Measurements from ENCODE around the gene LDLRAD3. TPM values are rescaled to one million over a fixed set of nuclear protein-coding genes. Genes with fewer than 3 reads are reported as not detected.

The LDLRAD3 gene
- total and polyA plus RNA-seq, 7 donors, result 5.9 to 20.7 (median 12.1) TPM

GRCh38 chr11:36069576-36070212 is 125.8 kb downstream of the LDLRAD3 start:
- Histone ChIP-seq H3K27me3 (ENCODE audit: insufficient read depth in 3 of 3, low read length in 2 of 3) (no peaks in the 10 kb centered on the region), H3K9me3 (peaks cover 8% of the 10 kb centered on the region), H3K4me3 (no peak overlapping the region), H3K27ac (no peak overlapping the region), H3K4me1 (peaks cover 23% of the 10 kb centered on the region), H3K36me3 (ENCODE audit: insufficient read depth in 1 of 2, low read depth in 1 of 2) (no peaks in the 10 kb centered on the region)
- intact Hi-C loops (cut with DNase I), result loop anchor here in 1 of 2 donors (5.0 to 10.0 kb wide), 2 partner anchors 125 to 247 kb away; partner anchors contain the start of gene LDLRAD3
- DNase-seq (no peak), ATAC-seq (no peak)
- TF ChIP-seq, protein P1, sequence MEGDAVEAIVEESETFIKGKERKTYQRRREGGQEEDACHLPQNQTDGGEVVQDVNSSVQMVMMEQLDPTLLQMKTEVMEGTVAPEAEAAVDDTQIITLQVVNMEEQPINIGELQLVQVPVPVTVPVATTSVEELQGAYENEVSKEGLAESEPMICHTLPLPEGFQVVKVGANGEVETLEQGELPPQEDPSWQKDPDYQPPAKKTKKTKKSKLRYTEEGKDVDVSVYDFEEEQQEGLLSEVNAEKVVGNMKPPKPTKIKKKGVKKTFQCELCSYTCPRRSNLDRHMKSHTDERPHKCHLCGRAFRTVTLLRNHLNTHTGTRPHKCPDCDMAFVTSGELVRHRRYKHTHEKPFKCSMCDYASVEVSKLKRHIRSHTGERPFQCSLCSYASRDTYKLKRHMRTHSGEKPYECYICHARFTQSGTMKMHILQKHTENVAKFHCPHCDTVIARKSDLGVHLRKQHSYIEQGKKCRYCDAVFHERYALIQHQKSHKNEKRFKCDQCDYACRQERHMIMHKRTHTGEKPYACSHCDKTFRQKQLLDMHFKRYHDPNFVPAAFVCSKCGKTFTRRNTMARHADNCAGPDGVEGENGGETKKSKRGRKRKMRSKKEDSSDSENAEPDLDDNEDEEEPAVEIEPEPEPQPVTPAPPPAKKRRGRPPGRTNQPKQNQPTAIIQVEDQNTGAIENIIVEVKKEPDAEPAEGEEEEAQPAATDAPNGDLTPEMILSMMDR (IDR thresholded peaks at IDR 0.05), result peak; percentile 20
- WGBS, 3 donors, result 74 to 85% (median 83%) methylated on average over 10 of the region's 10 CpGs

- H3K27ac ChIP-seq, result no peak overlapping the region
- no peak for DNase-seq
- H3K36me3 ChIP-seq (ENCODE audit: insufficient read depth in 1 of 2, low read depth in 1 of 2), result no peaks in the 10 kb centered on the region
- WGBS, 3 donors, result 76 to 77% (median 77%) methylated on average over 5 of the region's 5 CpGs
- peaks cover 8% of the 10 kb centered on the region for H3K9me3 ChIP-seq
- H3K4me1 ChIP-seq, result peaks cover 30% of the 10 kb centered on the region
- no peaks in the 10 kb centered on the region for H3K27me3 ChIP-seq (ENCODE audit: insufficient read depth in 3 of 3, low read length in 2 of 3)
- TF ChIP-seq, protein P1 (IDR thresholded peaks at IDR 0.05), result no peak
- no peak for ATAC-seq
- intact Hi-C loops (cut with DNase I), result loop anchor here in 1 of 2 donors (5.0 to 10.0 kb wide), 2 partner anchors 126 to 248 kb away; partner anchors contain the start of gene LDLRAD3
- H3K4me3 ChIP-seq, result no peak overlapping the region
These were observed 126.5 kb downstream of the LDLRAD3 start for GRCh38 chr11:36070213-36070953.

DNA sequence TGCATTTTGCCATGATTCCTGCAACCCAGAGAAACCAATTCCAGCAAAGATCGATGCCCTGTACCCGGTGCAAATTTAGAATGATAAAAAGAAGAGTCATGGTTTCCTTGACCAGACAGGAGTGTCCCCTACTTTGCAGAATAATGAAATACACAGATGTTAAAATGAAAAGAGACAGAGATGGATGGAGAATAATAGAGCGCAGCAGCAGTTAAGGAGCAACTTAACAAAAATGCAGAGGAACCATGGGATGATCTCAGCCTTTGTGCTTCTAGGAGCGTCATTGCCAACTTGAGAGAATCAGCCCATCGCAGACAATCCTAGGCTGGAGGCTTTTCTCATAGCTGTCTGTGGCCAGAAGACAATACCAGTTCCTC is 127.1 kb downstream of the LDLRAD3 start:
- no peak for ATAC-seq
- Histone ChIP-seq H3K4me1 (peaks cover 34% of the 10 kb centered on the region), H3K9me3 (peaks cover 8% of the 10 kb centered on the region), H3K27ac (no peak overlapping the region), H3K4me3 (no peak overlapping the region), H3K36me3 (ENCODE audit: insufficient read depth in 1 of 2, low read depth in 1 of 2) (no peaks in the 10 kb centered on the region), H3K27me3 (ENCODE audit: insufficient read depth in 3 of 3, low read length in 2 of 3) (no peaks in the 10 kb centered on the region)
- no peak for DNase-seq
- intact Hi-C loops (cut with DNase I), result loop anchor here in 1 of 2 donors (5.0 to 10.0 kb wide), 2 partner anchors 126 to 249 kb away; partner anchors contain the start of gene LDLRAD3
- WGBS, 3 donors, result 78 to 95% (median 92%) methylated on average over 5 of the region's 5 CpGs
- TF ChIP-seq, protein P1 (IDR thresholded peaks at IDR 0.05), result no peak

DNA sequence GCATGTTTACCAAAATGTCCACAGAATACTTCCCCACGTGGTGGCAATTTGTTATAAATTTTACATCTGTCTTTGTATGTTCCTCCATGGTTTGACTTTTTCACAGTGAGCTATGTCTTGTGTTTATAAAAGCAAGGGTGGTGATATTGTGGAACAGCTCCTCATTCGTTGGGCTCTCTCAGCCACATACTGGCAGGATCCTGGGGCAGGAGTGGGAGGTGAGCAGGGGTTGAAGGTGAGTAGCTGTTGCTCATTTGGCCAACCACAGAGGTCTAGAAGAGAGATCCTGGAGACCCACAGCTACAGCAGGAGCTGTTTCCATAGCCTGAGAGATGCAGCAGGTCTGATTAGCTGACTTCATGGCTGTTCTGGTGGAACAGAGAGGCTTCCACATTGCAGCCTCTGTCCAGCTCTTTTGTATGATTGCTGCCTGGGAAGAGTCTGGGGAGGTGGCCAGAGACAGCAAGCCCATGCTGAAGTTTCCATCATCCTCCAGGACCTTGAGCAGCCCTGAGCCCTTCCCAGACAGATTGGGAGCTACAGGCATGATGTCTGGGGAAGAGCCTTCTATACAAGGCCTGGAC is 128.1 kb downstream of the LDLRAD3 start:
- TF ChIP-seq, protein P1 (IDR thresholded peaks at IDR 0.05), result no peak
- no peak for ATAC-seq
- Histone ChIP-seq H3K4me1 (peaks cover 34% of the 10 kb centered on the region), H3K27me3 (ENCODE audit: insufficient read depth in 3 of 3, low read length in 2 of 3) (no peaks in the 10 kb centered on the region), H3K9me3 (peaks cover 3% of the 10 kb centered on the region), H3K4me3 (no peak overlapping the region), H3K36me3 (ENCODE audit: insufficient read depth in 1 of 2, low read depth in 1 of 2) (no peaks in the 10 kb centered on the region), H3K27ac (no peak overlapping the region)
- 85 to 91% (median 88%) methylated on average over 2 of the region's 2 CpGs for whole genome bisulfite sequencing, 3 donors
- DNase-seq, result no peak
- intact Hi-C loops (cut with DNase I), result loop anchor here in 1 of 2 donors (5.0 to 10.0 kb wide), 2 partner anchors 127 to 250 kb away; partner anchors contain the start of gene LDLRAD3

Measured in psoas muscle (tissue), 8 donors.